Measurements from ENCODE around the gene ELK1. TPM values are rescaled to one million over a fixed set of nuclear protein-coding genes. Genes with fewer than 3 reads are reported as not detected.

The ELK1 gene
- total RNA-seq, 1 donor, result 22.9 TPM

DNA sequence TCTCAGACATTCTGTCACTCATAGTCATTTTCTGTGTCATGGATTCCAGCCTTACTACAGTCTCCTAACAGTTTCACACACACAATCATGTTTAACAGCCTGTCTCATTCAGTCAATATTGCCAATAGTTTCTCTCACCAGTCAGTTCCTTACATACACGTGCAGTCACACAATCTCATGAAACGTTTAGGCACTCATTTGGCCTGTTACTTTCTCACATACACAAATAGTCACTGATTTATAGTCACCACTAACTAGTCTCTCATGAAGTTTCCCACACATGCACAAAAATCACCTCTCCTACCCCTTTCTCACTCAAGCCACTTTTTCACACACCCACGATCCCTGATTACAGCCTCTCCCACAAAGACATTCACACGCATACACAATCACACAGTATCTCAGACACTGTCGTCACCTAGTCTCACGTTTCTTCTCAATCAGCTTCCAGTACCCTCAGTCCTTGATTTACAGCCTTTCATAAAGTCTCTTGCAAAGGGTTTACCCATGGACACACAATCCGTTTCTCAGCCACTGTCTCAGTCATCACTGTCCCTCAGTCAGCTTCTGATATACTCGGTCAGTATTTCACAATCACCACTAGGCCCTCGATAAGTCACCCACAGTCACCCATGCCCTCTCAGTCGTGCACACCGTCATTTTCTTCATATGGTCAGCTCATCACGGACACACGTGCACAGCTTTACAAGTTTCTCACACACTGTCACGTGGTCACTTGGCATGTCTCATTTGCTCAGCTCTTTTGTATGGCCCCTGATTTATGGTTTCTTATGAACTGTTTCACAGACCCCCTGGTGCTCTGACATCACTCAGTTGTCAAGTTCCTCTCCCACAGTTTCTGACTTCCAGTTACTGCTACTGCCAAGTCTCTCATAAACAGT is 16.4 kb downstream of the ELK1 start:
- TF ChIP-seq, protein P1, sequence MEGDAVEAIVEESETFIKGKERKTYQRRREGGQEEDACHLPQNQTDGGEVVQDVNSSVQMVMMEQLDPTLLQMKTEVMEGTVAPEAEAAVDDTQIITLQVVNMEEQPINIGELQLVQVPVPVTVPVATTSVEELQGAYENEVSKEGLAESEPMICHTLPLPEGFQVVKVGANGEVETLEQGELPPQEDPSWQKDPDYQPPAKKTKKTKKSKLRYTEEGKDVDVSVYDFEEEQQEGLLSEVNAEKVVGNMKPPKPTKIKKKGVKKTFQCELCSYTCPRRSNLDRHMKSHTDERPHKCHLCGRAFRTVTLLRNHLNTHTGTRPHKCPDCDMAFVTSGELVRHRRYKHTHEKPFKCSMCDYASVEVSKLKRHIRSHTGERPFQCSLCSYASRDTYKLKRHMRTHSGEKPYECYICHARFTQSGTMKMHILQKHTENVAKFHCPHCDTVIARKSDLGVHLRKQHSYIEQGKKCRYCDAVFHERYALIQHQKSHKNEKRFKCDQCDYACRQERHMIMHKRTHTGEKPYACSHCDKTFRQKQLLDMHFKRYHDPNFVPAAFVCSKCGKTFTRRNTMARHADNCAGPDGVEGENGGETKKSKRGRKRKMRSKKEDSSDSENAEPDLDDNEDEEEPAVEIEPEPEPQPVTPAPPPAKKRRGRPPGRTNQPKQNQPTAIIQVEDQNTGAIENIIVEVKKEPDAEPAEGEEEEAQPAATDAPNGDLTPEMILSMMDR (IDR thresholded peaks at IDR 0.05; ENCODE audit: insufficient read depth, low read length), result no peak
- H3K4me3 ChIP-seq (ENCODE audit: low read depth, low read length), result no peak overlapping the region
- DNase-seq (ENCODE audit: low read depth), result no peak

DNA sequence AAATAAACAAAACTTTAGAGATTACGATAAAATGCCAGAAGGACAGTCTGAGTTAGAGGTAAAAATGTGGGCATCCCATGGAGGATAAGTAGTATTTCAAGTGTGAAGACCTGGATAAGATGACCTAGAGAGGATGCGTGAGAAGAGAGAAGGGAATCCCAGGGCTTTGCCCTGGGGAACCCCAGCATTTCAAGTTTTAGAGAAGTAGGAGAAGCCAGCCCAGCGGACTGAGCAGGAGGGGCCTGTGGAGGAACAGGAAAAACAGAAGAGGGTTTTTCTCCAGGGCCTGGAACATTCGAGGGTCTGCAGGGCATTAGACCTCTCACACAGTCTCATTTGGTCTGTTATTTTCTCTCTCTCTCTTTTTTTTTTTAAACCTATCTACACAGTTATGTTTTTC is 17.7 kb downstream of the ELK1 start:
- TF ChIP-seq, protein P1 (IDR thresholded peaks at IDR 0.05; ENCODE audit: insufficient read depth, low read length), result no peak
- DNase-seq (ENCODE audit: low read depth), result no peak

DNA sequence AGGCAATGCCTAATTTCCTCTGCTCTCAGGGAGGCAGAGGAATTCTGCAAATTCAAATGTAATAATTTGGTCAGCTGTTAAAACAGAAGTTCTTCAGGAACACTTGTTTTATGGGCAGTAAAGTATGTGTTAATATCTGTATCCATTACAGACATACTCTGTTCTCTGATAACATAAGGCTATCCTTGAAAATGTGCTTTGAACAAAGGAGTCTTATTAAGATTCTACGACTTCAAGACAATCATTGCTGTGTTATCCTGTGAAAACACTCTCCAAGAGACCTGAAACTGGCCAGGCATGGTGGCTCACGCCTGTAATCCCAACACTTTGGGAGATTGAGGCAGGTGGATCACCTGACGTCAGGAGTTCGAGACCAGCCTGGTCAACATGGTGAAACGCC is 18.7 kb downstream of the ELK1 start:
- TF ChIP-seq, protein P1 (IDR thresholded peaks at IDR 0.05; ENCODE audit: insufficient read depth, low read length), result no peak
- DNase-seq (ENCODE audit: low read depth), result no peak
- H3K4me3 ChIP-seq (ENCODE audit: low read depth, low read length), result no peak overlapping the region

More for the DNA sequence above, 17.7 kb downstream of the ELK1 start:
- no peak overlapping the region for H3K4me3 ChIP-seq (ENCODE audit: low read depth, low read length)

DNA sequence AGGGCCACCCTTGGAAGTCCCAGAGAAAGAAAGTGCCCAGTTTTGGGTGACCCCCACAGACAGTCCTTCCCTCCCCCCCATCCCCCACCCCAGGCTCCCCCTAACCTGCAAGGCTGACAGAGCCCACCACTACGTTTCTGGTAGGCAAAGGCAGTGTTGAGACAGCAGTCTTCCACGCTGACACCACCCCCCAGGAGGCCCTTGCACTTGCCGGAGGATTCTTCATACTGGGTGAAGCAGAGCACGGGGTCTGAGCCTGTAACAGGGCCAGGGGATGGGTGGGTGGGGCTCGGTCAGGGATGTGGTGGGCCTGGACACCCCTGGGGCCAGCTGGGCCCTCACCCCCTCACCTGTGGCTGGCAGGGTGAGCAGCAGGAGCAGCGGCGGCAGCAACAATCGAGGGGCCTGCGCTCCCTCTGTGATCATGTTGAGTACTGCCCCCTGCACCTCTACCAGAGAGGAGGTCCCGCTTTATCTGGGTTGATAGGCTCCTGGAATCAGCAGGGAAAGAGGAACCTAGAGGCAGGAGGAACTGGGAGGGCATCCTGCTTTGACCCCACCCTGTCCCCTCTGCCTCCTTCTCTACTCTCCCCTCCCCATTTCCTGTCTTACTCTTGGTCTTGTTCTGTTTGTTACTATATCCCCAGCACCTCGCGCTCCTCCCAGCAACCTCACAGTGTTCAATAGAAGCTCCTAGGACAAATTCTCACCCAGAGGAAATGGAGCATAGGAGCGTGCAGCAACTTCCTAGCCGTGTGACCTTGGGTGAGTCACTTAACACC is 20.8 kb downstream of the ELK1 start, which contains the start of gene CFP:
Gene CFP (minus strand): TSS at position 512 of the 782 bp plus-strand sequence. CDS start 86 bp downstream, at position 426.
- TF ChIP-seq, protein P1 (IDR thresholded peaks at IDR 0.05; ENCODE audit: insufficient read depth, low read length), result no peak
- H3K4me3 ChIP-seq (ENCODE audit: low read depth, low read length), result no peak within 1 kb of the TSS
- no peak for DNase-seq (ENCODE audit: low read depth)

DNA sequence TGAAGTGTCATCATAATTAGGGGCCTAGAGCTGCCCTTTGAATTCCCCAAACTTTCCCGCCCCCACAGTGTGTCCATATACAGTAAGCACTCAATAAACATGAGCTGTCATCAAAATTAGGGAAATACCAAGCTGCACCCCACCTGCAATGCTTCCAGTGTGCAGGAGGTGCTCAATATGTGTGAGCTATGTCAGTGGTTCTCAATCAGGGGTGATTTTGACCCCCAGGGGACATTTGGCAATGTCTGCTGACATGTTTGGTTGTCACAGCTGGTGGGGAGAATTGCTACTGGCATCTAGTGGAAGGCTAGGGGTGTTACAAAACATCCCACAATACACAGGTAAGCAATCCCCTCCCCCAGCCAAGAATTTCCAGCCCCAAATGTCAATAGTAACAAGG is 21.4 kb downstream of the ELK1 start:
- TF ChIP-seq, protein P1 (IDR thresholded peaks at IDR 0.05; ENCODE audit: insufficient read depth, low read length), result no peak
- DNase-seq (ENCODE audit: low read depth), result no peak
- no peak overlapping the region for H3K4me3 ChIP-seq (ENCODE audit: low read depth, low read length)

DNA sequence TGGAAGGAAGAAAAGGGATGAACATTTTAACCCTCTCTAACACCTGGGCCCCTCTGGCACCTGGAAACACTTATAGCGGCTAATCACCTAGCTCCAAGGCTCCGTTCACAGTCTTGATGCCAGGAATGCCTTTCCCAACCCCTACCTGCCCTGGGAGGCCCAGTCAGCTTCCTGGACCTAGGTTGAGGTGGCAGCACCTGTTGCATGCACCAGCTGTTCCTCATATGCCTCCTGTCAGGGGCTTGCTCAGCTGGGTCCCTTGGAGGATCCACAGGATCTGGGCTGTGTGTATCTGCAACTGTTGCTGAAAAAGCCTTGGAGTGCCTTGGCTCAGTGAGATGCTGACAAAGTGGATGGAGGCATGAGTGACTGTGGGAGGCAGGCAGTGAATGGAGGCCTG is 25.0 kb downstream of the ELK1 start:
- TF ChIP-seq, protein P1 (IDR thresholded peaks at IDR 0.05; ENCODE audit: insufficient read depth, low read length), result no peak
- DNase-seq (ENCODE audit: low read depth), result no peak
- no peak overlapping the region for H3K4me3 ChIP-seq (ENCODE audit: low read depth, low read length)

All from fibroblast of the aortic adventitia (primary cell).